PC-9 (cell line): Measurements from ENCODE around the gene HTT. TPM values are rescaled to one million over a fixed set of nuclear protein-coding genes. Genes with fewer than 3 reads are reported as not detected.

ENCODE experiments used
- BruUV-seq: library from RNA; stranded (reverse); fragments of 400-500 nt; replicated peaks from 2 replicates; lab custom pipeline; 2021; lab: Mats Ljungman, UMichigan
- CTCF ChIA-PET: fragments of 300-600 bp; sonication (Branson Sonifier 250); formaldehyde crosslinking; loops from one replicate; lab custom pipeline; 2022; ENCODE audit warnings: antibody characterized with exemption; lab: Charles Lee
- POLR2A ChIA-PET: fragments of 300-600 bp; sonication (Branson Sonifier 250); formaldehyde crosslinking; loops from one replicate; lab custom pipeline; 2022; ENCODE audit warnings: antibody characterized with exemption; ENCODE audit not compliant: unreplicated experiment; lab: Charles Lee
- DNase-seq, 2 experiments: peaks; one replicate each; pipeline versions ENCODE4 v3.0.0 to v3.0.0-alpha.2; 2015 to 2022; ENCODE audit warnings: mixed read lengths in 1 of 2
- H2AFZ ChIP-seq: fragments of 200-600 bp; sonication (generic); 2 replicates; pipeline ENCODE4 v1.8.1; 2017; ENCODE audit warnings: antibody characterized with exemption
- H3F3A ChIP-seq: fragments of 200-600 bp; sonication (generic); 2 replicates; pipeline ENCODE4 v1.8.1; 2017; ENCODE audit warnings: antibody characterized with exemption, mild to moderate bottlenecking, low read depth; ENCODE audit not compliant: insufficient read depth
- H3K27ac ChIP-seq: fragments of 200-600 bp; sonication (generic); 2 replicates; pipeline ENCODE4 v1.6.1; 2016; ENCODE audit warnings: mixed run types
- H3K27me3 ChIP-seq: fragments of 200-600 bp; sonication (generic); 2 replicates; pipeline ENCODE4 v1.6.1; 2016; ENCODE audit warnings: low read depth, mixed run types; ENCODE audit not compliant: insufficient read depth
- H3K36me3 ChIP-seq: fragments of 200-600 bp; sonication (generic); 2 replicates; pipeline ENCODE4 v1.6.1; 2016; ENCODE audit warnings: low read depth, mixed run types
- H3K4me1 ChIP-seq: fragments of 200-600 bp; sonication (generic); replicated peaks from 2 replicates; pipeline ENCODE4 v1.6.1; 2016; ENCODE audit warnings: mixed run types; ENCODE audit not compliant: insufficient read depth
- H3K4me2 ChIP-seq: fragments of 200-600 bp; sonication (generic); 2 replicates; pipeline ENCODE4 v1.6.1; 2017; ENCODE audit warnings: mixed run types
- H3K4me3 ChIP-seq: fragments of 200-600 bp; sonication (generic); 2 replicates; pipeline ENCODE4 v1.6.1; 2016; ENCODE audit warnings: mixed run types
- H3K79me2 ChIP-seq: fragments of 200-600 bp; sonication (generic); 2 replicates; pipeline ENCODE4 v1.6.1; 2017; ENCODE audit warnings: low read depth, mixed run types
- H3K9me2 ChIP-seq: fragments of 200-600 bp; sonication (generic); 2 replicates; pipeline ENCODE4 v1.8.1; 2017; ENCODE audit warnings: mild to moderate bottlenecking; ENCODE audit not compliant: insufficient read depth
- H3K9me3 ChIP-seq: fragments of 200-600 bp; sonication (generic); 2 replicates; pipeline ENCODE4 v1.8.1; 2016; ENCODE audit warnings: low read depth; ENCODE audit not compliant: insufficient read depth
- H4K20me1 ChIP-seq: fragments of 200-600 bp; sonication (generic); 2 replicates; pipeline ENCODE4 v1.8.1; 2017; ENCODE audit not compliant: insufficient read depth
- EZH2 ChIP-seq: fragments of 200-600 bp; sonication (generic); IDR thresholded peaks from 2 replicates; pipeline ENCODE4 v1.8.0; 2017; ENCODE audit warnings: antibody characterized with exemption, low read depth
- intact Hi-C: fragments of 100-400 bp; cut with micrococcal nuclease; formaldehyde crosslinking; loops from one replicate; pipeline ENCODE4 v1.10.0; 2022; ENCODE audit not compliant: unreplicated experiment
- total RNA-seq: library from RNA; stranded (reverse); gene quantifications from 2 replicates; pipeline ENCODE4 v1.2.3, GENCODE V29; 2021
- TF ChIP-seq, protein P1 (sequence below): fragments of 200-600 bp; sonication (generic); conservative IDR thresholded peaks from 2 replicates; pipeline ENCODE4 v1.6.1; 2017; ENCODE audit warnings: mixed run types, antibody characterized with exemption, mild to moderate bottlenecking, moderate library complexity

Gene HTT
- total RNA-seq, 1 experiment from 2014 or later: 81.7 TPM

DNA sequence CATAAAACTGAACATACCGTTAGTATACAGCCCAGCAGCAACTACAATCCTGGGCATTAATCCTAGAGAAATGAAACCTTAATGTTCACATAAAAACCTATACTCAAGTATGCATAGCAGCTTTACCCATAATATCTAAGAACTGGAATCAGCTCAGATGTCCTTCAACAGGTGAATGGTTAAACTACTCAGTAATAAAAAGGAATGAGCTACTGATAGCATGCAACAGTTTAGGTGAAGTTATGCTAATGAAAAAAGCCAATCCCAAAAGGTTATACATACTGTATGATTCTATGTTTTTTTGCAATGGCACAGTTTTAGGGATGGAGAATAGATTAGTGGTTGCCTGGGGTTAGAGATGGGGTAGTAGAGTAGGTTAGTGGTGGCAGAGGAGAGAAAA, 9.3 kb downstream of the HTT start:
- H3K27me3 ChIP-seq: no peaks in the 10 kb centered on the region
- H4K20me1 ChIP-seq: peaks cover 6% of the 10 kb centered on the region; the same call in 1 of the 2 replicates
- POLR2A ChIA-PET: no interaction called here
- BruUV-seq: no TSS peak
- no peaks in the 10 kb centered on the region for H3F3A ChIP-seq
- H3K36me3 ChIP-seq: no peaks in the 10 kb centered on the region
- no peak overlapping the region for H3K27ac ChIP-seq
- H3K9me2 ChIP-seq: no peaks in the 10 kb centered on the region
- no peak for TF ChIP-seq EZH2
- H3K4me3 ChIP-seq: no peak overlapping the region
- H2AFZ ChIP-seq: no peak overlapping the region
- H3K9me3 ChIP-seq: no peaks in the 10 kb centered on the region
- intact Hi-C loops: no loop called here
- CTCF ChIA-PET: no interaction called here
- H3K4me1 ChIP-seq: 0 out of 2 replicates have a peak, but pooled peaks cover 9% of the 10 kb centered on the region
- no peak overlapping the region for H3K4me2 ChIP-seq
- no peak for DNase-seq
- H3K79me2 ChIP-seq: peaks cover 43% of the 10 kb centered on the region

DNA sequence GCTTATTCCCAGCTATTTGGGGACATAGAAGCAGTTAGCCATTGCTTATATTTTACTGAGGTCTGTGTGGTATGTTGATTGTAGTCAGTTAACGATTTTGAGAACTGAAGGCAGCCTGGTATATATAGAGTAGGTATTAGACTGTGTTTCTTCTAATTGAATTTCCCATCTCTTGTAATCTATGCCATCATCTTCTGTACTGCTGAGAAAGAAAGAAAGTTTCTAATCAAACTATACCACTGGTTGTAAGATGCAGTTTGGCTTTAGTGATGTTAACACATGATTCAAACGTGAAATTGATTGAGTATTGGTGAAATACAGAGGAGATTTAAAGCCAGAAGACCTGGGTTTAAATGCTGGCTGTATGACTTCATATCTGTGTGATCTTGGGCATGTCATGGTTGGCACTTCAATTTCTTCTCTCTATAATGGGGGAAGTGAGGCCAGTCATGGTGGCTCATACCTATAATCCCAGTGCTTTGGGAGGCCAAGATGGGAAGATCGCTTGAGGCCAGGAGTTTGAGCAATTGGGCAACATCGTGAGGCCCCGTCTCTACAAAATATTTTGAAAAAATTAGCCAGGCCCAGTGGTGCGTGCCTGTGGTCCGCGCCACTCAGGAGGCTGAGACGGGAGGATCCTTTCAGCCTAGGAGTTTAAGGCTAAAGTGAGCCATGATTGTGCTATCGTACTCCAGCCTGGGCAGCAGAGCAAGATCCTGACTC, 11.6 kb downstream of the HTT start:
- ChIA-PET POLR2A (no interaction called here), CTCF (no interaction called here)
- no TSS peak for BruUV-seq
- Histone ChIP-seq H3K4me3 (no peak overlapping the region), H3K36me3 (no peaks in the 10 kb centered on the region), H3K27me3 (no peaks in the 10 kb centered on the region), H3K27ac (no peak overlapping the region), H3K4me2 (no peak overlapping the region), H4K20me1 (peaks cover 6% of the 10 kb centered on the region; the same call in 1 of the 2 replicates), H3K4me1 (0 out of 2 replicates have a peak, but pooled peaks cover 9% of the 10 kb centered on the region), H3K9me3 (no peaks in the 10 kb centered on the region), H3F3A (no peaks in the 10 kb centered on the region), H3K79me2 (peaks cover 25% of the 10 kb centered on the region), H2AFZ (no peak overlapping the region), H3K9me2 (no peaks in the 10 kb centered on the region)
- DNase-seq: no peak
- no peak for TF ChIP-seq EZH2
- TF ChIP-seq, protein P1, sequence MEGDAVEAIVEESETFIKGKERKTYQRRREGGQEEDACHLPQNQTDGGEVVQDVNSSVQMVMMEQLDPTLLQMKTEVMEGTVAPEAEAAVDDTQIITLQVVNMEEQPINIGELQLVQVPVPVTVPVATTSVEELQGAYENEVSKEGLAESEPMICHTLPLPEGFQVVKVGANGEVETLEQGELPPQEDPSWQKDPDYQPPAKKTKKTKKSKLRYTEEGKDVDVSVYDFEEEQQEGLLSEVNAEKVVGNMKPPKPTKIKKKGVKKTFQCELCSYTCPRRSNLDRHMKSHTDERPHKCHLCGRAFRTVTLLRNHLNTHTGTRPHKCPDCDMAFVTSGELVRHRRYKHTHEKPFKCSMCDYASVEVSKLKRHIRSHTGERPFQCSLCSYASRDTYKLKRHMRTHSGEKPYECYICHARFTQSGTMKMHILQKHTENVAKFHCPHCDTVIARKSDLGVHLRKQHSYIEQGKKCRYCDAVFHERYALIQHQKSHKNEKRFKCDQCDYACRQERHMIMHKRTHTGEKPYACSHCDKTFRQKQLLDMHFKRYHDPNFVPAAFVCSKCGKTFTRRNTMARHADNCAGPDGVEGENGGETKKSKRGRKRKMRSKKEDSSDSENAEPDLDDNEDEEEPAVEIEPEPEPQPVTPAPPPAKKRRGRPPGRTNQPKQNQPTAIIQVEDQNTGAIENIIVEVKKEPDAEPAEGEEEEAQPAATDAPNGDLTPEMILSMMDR: no peak
- intact Hi-C loops: loop anchor here (1.0 kb wide), 1 partner anchor 12 kb away; the partner anchor contains the start of genes HTT and HTT-AS

DNA sequence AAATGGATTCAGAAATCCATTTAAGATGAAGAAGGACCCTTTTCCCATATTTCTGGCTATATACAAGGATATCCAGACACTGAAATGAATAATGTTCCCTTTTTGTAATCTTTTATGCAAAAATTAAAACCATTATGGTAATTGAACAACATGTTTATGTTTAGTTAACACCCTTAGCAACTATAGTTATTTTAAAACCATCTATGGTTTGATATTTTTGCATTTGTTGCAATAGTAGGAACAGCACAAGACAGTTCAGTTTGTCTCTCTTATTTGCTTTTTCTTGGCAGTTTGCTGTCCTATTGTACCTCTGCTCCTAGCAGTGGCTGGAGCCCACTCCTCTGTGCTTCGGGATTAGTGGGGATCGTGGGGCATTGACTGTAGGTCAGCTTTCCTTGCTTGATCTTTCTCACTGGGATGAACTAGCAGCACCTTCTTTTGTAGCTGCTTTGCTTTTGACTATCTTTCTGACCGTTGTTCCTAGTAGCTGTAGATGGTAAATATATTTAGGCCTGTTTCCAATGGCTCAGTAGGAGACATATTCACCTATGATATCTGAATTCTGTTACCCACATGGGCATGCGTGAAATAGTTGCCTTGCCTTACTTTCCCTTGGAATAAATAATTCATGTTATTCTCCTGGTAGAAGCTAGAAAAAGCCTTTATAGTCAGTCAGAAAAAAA, 12.8 kb downstream of the HTT start:
- BruUV-seq: no TSS peak
- Histone ChIP-seq H3K9me3 (no peaks in the 10 kb centered on the region), H3K9me2 (no peaks in the 10 kb centered on the region), H3K36me3 (no peaks in the 10 kb centered on the region), H3K4me1 (0 out of 2 replicates have a peak, but pooled peaks cover 9% of the 10 kb centered on the region), H3K4me2 (no peak overlapping the region), H3K27ac (no peak overlapping the region), H3K27me3 (no peaks in the 10 kb centered on the region), H3F3A (no peaks in the 10 kb centered on the region), H4K20me1 (peaks cover 6% of the 10 kb centered on the region; the same call in 1 of the 2 replicates), H2AFZ (no peak overlapping the region), H3K79me2 (peaks cover 17% of the 10 kb centered on the region), H3K4me3 (no peak overlapping the region)
- CTCF ChIA-PET: no interaction called here
- POLR2A ChIA-PET: no interaction called here
- TF ChIP-seq, protein P1: no peak
- TF ChIP-seq EZH2: no peak
- no peak for DNase-seq
- intact Hi-C loops: no loop called here
